GM12878 (cell line): ENCODE measurements around the gene ZC3H8. TPM values are rescaled to one million over a fixed set of nuclear protein-coding genes. Genes with fewer than 3 reads are reported as not detected.

Source experiments
- ATAC-seq: fragments of 200-7000 bp; cut with Tn5 transposase; 3 replicates; pipeline ENCODE4 v1.9.1; 2020; ENCODE audit warnings: mild to moderate bottlenecking, moderate library complexity
- BruUV-seq: library from RNA; stranded (reverse); fragments of 400-500 nt; replicated peaks from 2 replicates; lab custom pipeline; 2021; lab: Mats Ljungman, UMichigan
- CTCF ChIA-PET: fragments of 300-600 bp; sonication (Branson Sonifier 250); formaldehyde crosslinking; extraction: SDS; loops from one replicate; lab custom pipeline; 2021; ENCODE audit warnings: inconsistent platforms; lab: Yijun Ruan, JAX
- POLR2A ChIA-PET: fragments of 350-600 bp; formaldehyde crosslinking; extraction: SDS; loops from one replicate; lab custom pipeline; 2021; ENCODE audit warnings: inconsistent platforms; lab: Charles Lee
- RAD21 ChIA-PET: fragments of 300-600 bp; sonication (Branson Sonifier 250); formaldehyde crosslinking; loops from one replicate; lab custom pipeline; 2023; ENCODE audit warnings: antibody characterized with exemption; ENCODE audit not compliant: unreplicated experiment; lab: Charles Lee
- SMC1A ChIA-PET: fragments of 300-600 bp; sonication (Branson Sonifier 250); formaldehyde crosslinking; loops from one replicate; lab custom pipeline; 2023; ENCODE audit not compliant: unreplicated experiment, uncharacterized antibody; lab: Charles Lee
- DNase-seq: peaks from one replicate; pipeline ENCODE4 v3.0.0-alpha.2; 2011; ENCODE audit warnings: low read depth, low spot score
- FAIRE-seq: peaks from 3 replicates; lab custom pipeline; 2011; peaks lifted over from hg19 to GRCh38; lab: Jason Lieb, UNC
- H2AFZ ChIP-seq: 2 replicates; pipeline ENCODE4 v1.6.0; 2011; ENCODE audit warnings: low read depth, low read length, control low read depth; ENCODE audit not compliant: control insufficient read depth
- H3K27ac ChIP-seq: 2 replicates; pipeline ENCODE4 v1.5.1; 2011; ENCODE audit warnings: control low read depth; ENCODE audit not compliant: control insufficient read depth, insufficient read depth
- H3K27me3 ChIP-seq, 2 experiments: replicated peaks in 1 of 2; 2 replicates each; pipeline versions ENCODE4 v1.6.0 to v1.6.1; 2011; ENCODE audit warnings: low read length in 1 of 2; ENCODE audit not compliant: control insufficient read depth in 2 of 2, insufficient read depth in 2 of 2
- H3K36me3 ChIP-seq, 2 experiments: 2 replicates each; pipeline ENCODE4 v1.5.1; 2011; ENCODE audit warnings: low read length in 1 of 2; ENCODE audit not compliant: control insufficient read depth in 2 of 2, insufficient read depth in 2 of 2
- H3K4me1 ChIP-seq: 2 replicates; pipeline ENCODE4 v1.6.1; 2011; ENCODE audit warnings: mild to moderate bottlenecking, low read length, moderate library complexity, mixed read lengths; ENCODE audit not compliant: control insufficient read depth, insufficient read depth
- H3K4me2 ChIP-seq: 2 replicates; pipeline ENCODE4 v1.6.0; 2011; ENCODE audit warnings: control low read depth; ENCODE audit not compliant: control insufficient read depth, insufficient read depth
- H3K4me3 ChIP-seq: fragments of 200-600 bp; sonication (generic); 2 replicates; pipeline ENCODE4 v1.5.1; 2016
- H3K79me2 ChIP-seq: 2 replicates; pipeline ENCODE4 v1.6.0; 2011; ENCODE audit warnings: low read length; ENCODE audit not compliant: control insufficient read depth, insufficient read depth
- H3K9ac ChIP-seq: 2 replicates; pipeline ENCODE4 v1.8.0; 2011; ENCODE audit warnings: low read length, control low read depth, mixed read lengths; ENCODE audit not compliant: control insufficient read depth, insufficient read depth
- H3K9me3 ChIP-seq: replicated peaks from 3 replicates; pipeline ENCODE4 v1.5.1; 2011; ENCODE audit warnings: mild to moderate bottlenecking, low read length; ENCODE audit not compliant: control insufficient read depth, insufficient read depth
- H4K20me1 ChIP-seq: 2 replicates; pipeline ENCODE4 v1.6.0; 2011; ENCODE audit not compliant: control insufficient read depth, insufficient read depth
- SIX5 ChIP-seq: IDR thresholded peaks from 2 replicates; pipeline ENCODE4 v1.6.1; 2011; ENCODE audit warnings: mild to moderate bottlenecking, low read depth, low read length, moderate library complexity; ENCODE audit not compliant: severe bottlenecking
- SP1 ChIP-seq: IDR thresholded peaks from one replicate; pipeline ENCODE4 v1.6.1; 2011; ENCODE audit warnings: low read depth, low read length
- WGBS: methylation state at CpG from one replicate; pipeline ENCODE4 v1.1.6; 2016; ENCODE audit warnings: low lambda C conversion rate; ENCODE audit not compliant: insufficient replicate concordance, insufficient coverage; ENCODE audit errors: missing lambda C conversion rate; 5-methylcytosine and 5-hydroxymethylcytosine counted together
- in situ Hi-C: fragments of 300-500 bp; cut with MboI; formaldehyde crosslinking; loops from 9 replicates; pipeline ENCODE4 v1.14.3; 2018; ENCODE audit warnings: mixed read lengths
- intact Hi-C: fragments of 100-400 bp; cut with micrococcal nuclease; formaldehyde crosslinking; loops from one replicate; pipeline ENCODE4 v1.14.2; 2022; ENCODE audit not compliant: unreplicated experiment
- polyA plus RNA-seq, 11 experiments: library from polyadenylated mRNA; depleted of rRNA in 4 of 11; unstranded in 6 of 11; stranded (reverse) in 5 of 11; fragments of >200 nt; fragmentation: Nextera tagmentation in 4 of 11; fragmentation: Illumina TruSeq in 1 of 11; extraction: Ambion mirVana in 4 of 11; extraction: Trizol in 1 of 11; gene quantifications; 1 replicate in 1 of 11; 2 replicates in 10 of 11; pipeline versions ENCODE4 v1.2.1 to v1.2.3, GENCODE V29; 2011 to 2016; ENCODE audit warnings: inconsistent platforms in 2 of 11, missing spikeins in 2 of 11, low read depth in 1 of 11
- total RNA-seq, 4 experiments: library from RNA; depleted of rRNA in 3 of 4; stranded (reverse); fragments of >200 nt in 3 of 4; fragmentation: Illumina TruSeq in 1 of 4; extraction: Trizol in 1 of 4; gene quantifications; 2 replicates each; pipeline versions ENCODE4 v1.2.1 to v1.2.3, GENCODE V29; 2013 to 2021
- TF ChIP-seq, protein P1 (sequence below): fragments of 450-650 bp; IDR thresholded peaks from 2 replicates; pipeline ENCODE4 v1.6.1; 2017; ENCODE audit warnings: antibody characterized with exemption, mild to moderate bottlenecking, moderate library complexity
- TF ChIP-seq, protein P2 (sequence below): fragments of 450-650 bp; IDR thresholded peaks from 2 replicates; pipeline ENCODE4 v1.6.1; 2017; ENCODE audit warnings: low read depth, mild to moderate bottlenecking, moderate library complexity
- TF ChIP-seq, protein P3 (sequence below): IDR thresholded peaks from 2 replicates; pipeline ENCODE4 v1.6.1; 2012; ENCODE audit warnings: improper control_type of control experiment, low read depth, low read length; ENCODE audit not compliant: insufficient replicate concordance
- TF ChIP-seq, protein P4 (sequence below): fragments of 450-650 bp; formaldehyde crosslinking; IDR thresholded peaks from 2 replicates; pipeline ENCODE4 v1.5.0; 2022; ENCODE audit warnings: mild to moderate bottlenecking, missing genetic modification characterization
- TF ChIP-seq, protein P5 (sequence below): IDR thresholded peaks from 2 replicates; pipeline ENCODE4 v1.6.1; 2011; ENCODE audit warnings: low read depth, mild to moderate bottlenecking, low read length, moderate library complexity, borderline replicate concordance; ENCODE audit errors: extremely low read depth

ZC3H8 gene
- total and polyA plus RNA-seq, 10 of the 15 experiments (the other 5 are each of a cell fraction or from before 2014, with no cell fraction given), result 9.9 to 28.4 (median 19.5) TPM

DNA sequence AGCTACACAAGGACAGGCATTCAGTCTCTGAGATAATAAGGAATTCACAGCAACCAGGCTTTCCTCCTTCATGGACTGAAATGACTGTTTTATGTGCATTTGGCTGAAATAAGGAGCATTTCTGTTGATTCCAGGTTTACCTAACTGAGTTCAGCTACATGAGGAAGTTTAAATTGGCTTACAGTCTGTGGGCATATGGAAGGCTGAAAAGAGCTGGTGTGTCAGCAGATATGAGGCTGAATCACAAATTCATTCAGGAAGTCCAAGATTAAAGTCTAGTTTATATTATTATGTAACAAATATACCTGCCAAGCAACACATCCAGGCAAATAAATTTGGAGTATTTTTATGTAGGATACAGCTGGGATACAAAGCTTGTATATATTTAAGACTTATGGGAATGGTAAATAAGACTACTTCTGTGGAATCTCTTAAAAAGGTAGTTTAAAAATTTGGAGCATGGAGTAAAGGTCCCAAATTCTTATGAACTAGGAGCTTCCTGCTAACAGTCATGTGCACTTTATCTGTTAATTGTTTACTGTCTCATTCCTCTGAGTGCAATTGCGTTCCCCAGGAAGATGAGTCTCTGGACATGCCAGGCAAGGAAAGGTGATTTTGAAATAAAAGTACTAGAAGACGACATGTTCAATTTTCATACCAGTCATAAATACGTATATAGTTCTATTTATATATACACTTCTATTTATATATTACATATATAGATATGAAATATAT lies 53.0 kb downstream of the ZC3H8 start:
- H3K27ac ChIP-seq, result no peak overlapping the region
- no peak overlapping the region for H3K9ac ChIP-seq
- H2AFZ ChIP-seq, result no peak overlapping the region
- H3K36me3 ChIP-seq, result no peaks in the 10 kb centered on the region
- ChIA-PET SMC1A (interaction anchor here (0.8 to 2.4 kb wide), 2 partner anchors 13 to 36 kb away, joined by 3 to 6 read pairs; no protein-coding TSS in a partner anchor), CTCF (interaction anchor here (0.8 to 1.4 kb wide), 2 partner anchors 41 to 80 kb away, joined by 3 to 4 read pairs; no protein-coding TSS in a partner anchor), POLR2A (no interaction called here), RAD21 (interaction anchor here (0.6 kb wide), 1 partner anchor 1100 kb away, joined by 4 read pairs; no protein-coding TSS in a partner anchor)
- in situ Hi-C loops (no loop called here), intact Hi-C loops (no loop called here)
- no peak for FAIRE-seq
- WGBS, result 74% methylated on average over 3 of the region's 3 CpGs
- H3K4me1 ChIP-seq, result no peaks in the 10 kb centered on the region; the same call in 1 of the 2 replicates
- no peaks in the 10 kb centered on the region for H3K79me2 ChIP-seq
- ATAC-seq, result no peak
- H3K9me3 ChIP-seq, result no peaks in the 10 kb centered on the region; the same call in none of the 3 replicates
- no TSS peak for BruUV-seq
- DNase-seq, result no peak
- no peak overlapping the region for H3K4me2 ChIP-seq
- no peak overlapping the region for H3K4me3 ChIP-seq
- H4K20me1 ChIP-seq, result no peaks in the 10 kb centered on the region
- no peaks in the 10 kb centered on the region; a peak in 1 of 4 replicates for H3K27me3 ChIP-seq
- TF ChIP-seq, protein P1, sequence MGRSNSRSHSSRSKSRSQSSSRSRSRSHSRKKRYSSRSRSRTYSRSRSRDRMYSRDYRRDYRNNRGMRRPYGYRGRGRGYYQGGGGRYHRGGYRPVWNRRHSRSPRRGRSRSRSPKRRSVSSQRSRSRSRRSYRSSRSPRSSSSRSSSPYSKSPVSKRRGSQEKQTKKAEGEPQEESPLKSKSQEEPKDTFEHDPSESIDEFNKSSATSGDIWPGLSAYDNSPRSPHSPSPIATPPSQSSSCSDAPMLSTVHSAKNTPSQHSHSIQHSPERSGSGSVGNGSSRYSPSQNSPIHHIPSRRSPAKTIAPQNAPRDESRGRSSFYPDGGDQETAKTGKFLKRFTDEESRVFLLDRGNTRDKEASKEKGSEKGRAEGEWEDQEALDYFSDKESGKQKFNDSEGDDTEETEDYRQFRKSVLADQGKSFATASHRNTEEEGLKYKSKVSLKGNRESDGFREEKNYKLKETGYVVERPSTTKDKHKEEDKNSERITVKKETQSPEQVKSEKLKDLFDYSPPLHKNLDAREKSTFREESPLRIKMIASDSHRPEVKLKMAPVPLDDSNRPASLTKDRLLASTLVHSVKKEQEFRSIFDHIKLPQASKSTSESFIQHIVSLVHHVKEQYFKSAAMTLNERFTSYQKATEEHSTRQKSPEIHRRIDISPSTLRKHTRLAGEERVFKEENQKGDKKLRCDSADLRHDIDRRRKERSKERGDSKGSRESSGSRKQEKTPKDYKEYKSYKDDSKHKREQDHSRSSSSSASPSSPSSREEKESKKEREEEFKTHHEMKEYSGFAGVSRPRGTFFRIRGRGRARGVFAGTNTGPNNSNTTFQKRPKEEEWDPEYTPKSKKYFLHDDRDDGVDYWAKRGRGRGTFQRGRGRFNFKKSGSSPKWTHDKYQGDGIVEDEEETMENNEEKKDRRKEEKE, result no peak
- TF ChIP-seq SIX5 (no peak), SP1 (no peak)
- TF ChIP-seq, protein P2, sequence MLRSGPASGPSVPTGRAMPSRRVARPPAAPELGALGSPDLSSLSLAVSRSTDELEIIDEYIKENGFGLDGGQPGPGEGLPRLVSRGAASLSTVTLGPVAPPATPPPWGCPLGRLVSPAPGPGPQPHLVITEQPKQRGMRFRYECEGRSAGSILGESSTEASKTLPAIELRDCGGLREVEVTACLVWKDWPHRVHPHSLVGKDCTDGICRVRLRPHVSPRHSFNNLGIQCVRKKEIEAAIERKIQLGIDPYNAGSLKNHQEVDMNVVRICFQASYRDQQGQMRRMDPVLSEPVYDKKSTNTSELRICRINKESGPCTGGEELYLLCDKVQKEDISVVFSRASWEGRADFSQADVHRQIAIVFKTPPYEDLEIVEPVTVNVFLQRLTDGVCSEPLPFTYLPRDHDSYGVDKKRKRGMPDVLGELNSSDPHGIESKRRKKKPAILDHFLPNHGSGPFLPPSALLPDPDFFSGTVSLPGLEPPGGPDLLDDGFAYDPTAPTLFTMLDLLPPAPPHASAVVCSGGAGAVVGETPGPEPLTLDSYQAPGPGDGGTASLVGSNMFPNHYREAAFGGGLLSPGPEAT, result no peak
- TF ChIP-seq, protein P3, sequence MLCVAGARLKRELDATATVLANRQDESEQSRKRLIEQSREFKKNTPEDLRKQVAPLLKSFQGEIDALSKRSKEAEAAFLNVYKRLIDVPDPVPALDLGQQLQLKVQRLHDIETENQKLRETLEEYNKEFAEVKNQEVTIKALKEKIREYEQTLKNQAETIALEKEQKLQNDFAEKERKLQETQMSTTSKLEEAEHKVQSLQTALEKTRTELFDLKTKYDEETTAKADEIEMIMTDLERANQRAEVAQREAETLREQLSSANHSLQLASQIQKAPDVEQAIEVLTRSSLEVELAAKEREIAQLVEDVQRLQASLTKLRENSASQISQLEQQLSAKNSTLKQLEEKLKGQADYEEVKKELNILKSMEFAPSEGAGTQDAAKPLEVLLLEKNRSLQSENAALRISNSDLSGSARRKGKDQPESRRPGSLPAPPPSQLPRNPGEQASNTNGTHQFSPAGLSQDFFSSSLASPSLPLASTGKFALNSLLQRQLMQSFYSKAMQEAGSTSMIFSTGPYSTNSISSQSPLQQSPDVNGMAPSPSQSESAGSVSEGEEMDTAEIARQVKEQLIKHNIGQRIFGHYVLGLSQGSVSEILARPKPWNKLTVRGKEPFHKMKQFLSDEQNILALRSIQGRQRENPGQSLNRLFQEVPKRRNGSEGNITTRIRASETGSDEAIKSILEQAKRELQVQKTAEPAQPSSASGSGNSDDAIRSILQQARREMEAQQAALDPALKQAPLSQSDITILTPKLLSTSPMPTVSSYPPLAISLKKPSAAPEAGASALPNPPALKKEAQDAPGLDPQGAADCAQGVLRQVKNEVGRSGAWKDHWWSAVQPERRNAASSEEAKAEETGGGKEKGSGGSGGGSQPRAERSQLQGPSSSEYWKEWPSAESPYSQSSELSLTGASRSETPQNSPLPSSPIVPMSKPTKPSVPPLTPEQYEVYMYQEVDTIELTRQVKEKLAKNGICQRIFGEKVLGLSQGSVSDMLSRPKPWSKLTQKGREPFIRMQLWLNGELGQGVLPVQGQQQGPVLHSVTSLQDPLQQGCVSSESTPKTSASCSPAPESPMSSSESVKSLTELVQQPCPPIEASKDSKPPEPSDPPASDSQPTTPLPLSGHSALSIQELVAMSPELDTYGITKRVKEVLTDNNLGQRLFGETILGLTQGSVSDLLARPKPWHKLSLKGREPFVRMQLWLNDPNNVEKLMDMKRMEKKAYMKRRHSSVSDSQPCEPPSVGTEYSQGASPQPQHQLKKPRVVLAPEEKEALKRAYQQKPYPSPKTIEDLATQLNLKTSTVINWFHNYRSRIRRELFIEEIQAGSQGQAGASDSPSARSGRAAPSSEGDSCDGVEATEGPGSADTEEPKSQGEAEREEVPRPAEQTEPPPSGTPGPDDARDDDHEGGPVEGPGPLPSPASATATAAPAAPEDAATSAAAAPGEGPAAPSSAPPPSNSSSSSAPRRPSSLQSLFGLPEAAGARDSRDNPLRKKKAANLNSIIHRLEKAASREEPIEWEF, result no peak
- TF ChIP-seq, protein P4, sequence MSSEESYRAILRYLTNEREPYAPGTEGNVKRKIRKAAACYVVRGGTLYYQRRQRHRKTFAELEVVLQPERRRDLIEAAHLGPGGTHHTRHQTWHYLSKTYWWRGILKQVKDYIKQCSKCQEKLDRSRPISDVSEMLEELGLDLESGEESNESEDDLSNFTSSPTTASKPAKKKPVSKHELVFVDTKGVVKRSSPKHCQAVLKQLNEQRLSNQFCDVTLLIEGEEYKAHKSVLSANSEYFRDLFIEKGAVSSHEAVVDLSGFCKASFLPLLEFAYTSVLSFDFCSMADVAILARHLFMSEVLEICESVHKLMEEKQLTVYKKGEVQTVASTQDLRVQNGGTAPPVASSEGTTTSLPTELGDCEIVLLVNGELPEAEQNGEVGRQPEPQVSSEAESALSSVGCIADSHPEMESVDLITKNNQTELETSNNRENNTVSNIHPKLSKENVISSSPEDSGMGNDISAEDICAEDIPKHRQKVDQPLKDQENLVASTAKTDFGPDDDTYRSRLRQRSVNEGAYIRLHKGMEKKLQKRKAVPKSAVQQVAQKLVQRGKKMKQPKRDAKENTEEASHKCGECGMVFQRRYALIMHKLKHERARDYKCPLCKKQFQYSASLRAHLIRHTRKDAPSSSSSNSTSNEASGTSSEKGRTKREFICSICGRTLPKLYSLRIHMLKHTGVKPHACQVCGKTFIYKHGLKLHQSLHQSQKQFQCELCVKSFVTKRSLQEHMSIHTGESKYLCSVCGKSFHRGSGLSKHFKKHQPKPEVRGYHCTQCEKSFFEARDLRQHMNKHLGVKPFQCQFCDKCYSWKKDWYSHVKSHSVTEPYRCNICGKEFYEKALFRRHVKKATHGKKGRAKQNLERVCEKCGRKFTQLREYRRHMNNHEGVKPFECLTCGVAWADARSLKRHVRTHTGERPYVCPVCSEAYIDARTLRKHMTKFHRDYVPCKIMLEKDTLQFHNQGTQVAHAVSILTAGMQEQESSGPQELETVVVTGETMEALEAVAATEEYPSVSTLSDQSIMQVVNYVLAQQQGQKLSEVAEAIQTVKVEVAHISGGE (CRISPR knock-in tag), result no peak
- TF ChIP-seq, protein P5, sequence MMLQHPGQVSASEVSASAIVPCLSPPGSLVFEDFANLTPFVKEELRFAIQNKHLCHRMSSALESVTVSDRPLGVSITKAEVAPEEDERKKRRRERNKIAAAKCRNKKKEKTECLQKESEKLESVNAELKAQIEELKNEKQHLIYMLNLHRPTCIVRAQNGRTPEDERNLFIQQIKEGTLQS, result no peak
